ENCODE measurements around the gene LRRC15. TPM values are rescaled to one million over a fixed set of nuclear protein-coding genes. Genes with fewer than 3 reads are reported as not detected.

Gene LRRC15
- total RNA-seq, 1 experiment from 2014 or later, result 0.07 TPM

DNA sequence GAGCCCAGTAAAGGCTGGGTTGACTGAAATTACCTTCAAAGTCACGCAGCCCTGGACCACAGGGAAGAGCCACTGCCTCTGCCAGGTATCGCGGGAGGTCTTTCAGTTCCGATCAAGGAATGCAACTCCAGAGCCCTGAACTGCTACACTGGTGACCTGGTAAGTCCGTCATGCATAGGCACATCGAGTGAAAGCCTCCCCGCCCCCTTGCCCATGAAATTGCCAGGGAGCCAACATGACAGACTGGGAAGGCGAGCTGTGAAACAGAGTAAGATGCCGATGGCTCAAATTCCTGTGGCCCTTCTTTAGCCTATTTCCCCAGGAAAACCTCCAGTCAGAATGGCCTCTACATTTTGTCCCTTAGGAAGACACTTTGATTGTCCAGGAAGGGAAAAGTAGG lies 31.8 kb upstream of the LRRC15 start:
- H3K27ac Mint-ChIP-seq, result no peak overlapping the region
- TF ChIP-seq ZNF423 (CRISPR knock-in tag; IDR thresholded peaks at IDR 0.05) (no peak), CREM (CRISPR knock-in tag; IDR thresholded peaks at IDR 0.05) (no peak), SMAD4 (CRISPR knock-in tag; IDR thresholded peaks at IDR 0.05) (no peak), GTF2I (CRISPR knock-in tag; conservative IDR thresholded peaks at IDR 0.05) (no peak), TCF7 (CRISPR knock-in tag; IDR thresholded peaks at IDR 0.05; ENCODE audit: low read depth) (no peak)
- H3K27me3 Mint-ChIP-seq (ENCODE audit: low read depth), result peaks cover 36% of the 10 kb centered on the region
- DNase-seq (ENCODE audit: low spot score) (no peak), ATAC-seq (peak; percentile 8; the same call in 1 of the 2 replicates)
- no peaks in the 10 kb centered on the region for H3K9me3 Mint-ChIP-seq
- ChIA-PET POLR2A (no interaction called here), CTCF (interaction anchor here (1.1 to 1.6 kb wide), 2 partner anchors 61 to 68 kb away, joined by 5 to 6 read pairs; no protein-coding TSS in a partner anchor)
- peaks cover 8% of the 10 kb centered on the region; the same call in 1 of the 2 replicates for H3K36me3 Mint-ChIP-seq
- no peak overlapping the region for H3K4me3 Mint-ChIP-seq
- peaks cover 17% of the 10 kb centered on the region for H3K4me1 Mint-ChIP-seq

GRCh38 chr3:194399874-194400411 lies 30.4 kb upstream of the LRRC15 start:
- H3K36me3 Mint-ChIP-seq, result no peaks in the 10 kb centered on the region
- TF ChIP-seq, protein P1, sequence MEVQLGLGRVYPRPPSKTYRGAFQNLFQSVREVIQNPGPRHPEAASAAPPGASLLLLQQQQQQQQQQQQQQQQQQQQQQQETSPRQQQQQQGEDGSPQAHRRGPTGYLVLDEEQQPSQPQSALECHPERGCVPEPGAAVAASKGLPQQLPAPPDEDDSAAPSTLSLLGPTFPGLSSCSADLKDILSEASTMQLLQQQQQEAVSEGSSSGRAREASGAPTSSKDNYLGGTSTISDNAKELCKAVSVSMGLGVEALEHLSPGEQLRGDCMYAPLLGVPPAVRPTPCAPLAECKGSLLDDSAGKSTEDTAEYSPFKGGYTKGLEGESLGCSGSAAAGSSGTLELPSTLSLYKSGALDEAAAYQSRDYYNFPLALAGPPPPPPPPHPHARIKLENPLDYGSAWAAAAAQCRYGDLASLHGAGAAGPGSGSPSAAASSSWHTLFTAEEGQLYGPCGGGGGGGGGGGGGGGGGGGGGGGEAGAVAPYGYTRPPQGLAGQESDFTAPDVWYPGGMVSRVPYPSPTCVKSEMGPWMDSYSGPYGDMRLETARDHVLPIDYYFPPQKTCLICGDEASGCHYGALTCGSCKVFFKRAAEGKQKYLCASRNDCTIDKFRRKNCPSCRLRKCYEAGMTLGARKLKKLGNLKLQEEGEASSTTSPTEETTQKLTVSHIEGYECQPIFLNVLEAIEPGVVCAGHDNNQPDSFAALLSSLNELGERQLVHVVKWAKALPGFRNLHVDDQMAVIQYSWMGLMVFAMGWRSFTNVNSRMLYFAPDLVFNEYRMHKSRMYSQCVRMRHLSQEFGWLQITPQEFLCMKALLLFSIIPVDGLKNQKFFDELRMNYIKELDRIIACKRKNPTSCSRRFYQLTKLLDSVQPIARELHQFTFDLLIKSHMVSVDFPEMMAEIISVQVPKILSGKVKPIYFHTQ (CRISPR knock-in tag; IDR thresholded peaks at IDR 0.05), result no peak
- no peak for TF ChIP-seq FOXP1 (CRISPR knock-in tag; IDR thresholded peaks at IDR 0.05; ENCODE audit: borderline replicate concordance)
- TF ChIP-seq SMAD4 (CRISPR knock-in tag; IDR thresholded peaks at IDR 0.05), result no peak
- no peak for TF ChIP-seq CREM (CRISPR knock-in tag; IDR thresholded peaks at IDR 0.05)
- TF ChIP-seq, protein P2, sequence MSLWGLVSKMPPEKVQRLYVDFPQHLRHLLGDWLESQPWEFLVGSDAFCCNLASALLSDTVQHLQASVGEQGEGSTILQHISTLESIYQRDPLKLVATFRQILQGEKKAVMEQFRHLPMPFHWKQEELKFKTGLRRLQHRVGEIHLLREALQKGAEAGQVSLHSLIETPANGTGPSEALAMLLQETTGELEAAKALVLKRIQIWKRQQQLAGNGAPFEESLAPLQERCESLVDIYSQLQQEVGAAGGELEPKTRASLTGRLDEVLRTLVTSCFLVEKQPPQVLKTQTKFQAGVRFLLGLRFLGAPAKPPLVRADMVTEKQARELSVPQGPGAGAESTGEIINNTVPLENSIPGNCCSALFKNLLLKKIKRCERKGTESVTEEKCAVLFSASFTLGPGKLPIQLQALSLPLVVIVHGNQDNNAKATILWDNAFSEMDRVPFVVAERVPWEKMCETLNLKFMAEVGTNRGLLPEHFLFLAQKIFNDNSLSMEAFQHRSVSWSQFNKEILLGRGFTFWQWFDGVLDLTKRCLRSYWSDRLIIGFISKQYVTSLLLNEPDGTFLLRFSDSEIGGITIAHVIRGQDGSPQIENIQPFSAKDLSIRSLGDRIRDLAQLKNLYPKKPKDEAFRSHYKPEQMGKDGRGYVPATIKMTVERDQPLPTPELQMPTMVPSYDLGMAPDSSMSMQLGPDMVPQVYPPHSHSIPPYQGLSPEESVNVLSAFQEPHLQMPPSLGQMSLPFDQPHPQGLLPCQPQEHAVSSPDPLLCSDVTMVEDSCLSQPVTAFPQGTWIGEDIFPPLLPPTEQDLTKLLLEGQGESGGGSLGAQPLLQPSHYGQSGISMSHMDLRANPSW (CRISPR knock-in tag; conservative IDR thresholded peaks at IDR 0.05; ENCODE audit: low read depth), result no peak
- TF ChIP-seq ZNF671 (CRISPR knock-in tag; IDR thresholded peaks at IDR 0.05), result no peak
- no peak for TF ChIP-seq FOXK1 (CRISPR knock-in tag; IDR thresholded peaks at IDR 0.05)
- TF ChIP-seq, protein P3, sequence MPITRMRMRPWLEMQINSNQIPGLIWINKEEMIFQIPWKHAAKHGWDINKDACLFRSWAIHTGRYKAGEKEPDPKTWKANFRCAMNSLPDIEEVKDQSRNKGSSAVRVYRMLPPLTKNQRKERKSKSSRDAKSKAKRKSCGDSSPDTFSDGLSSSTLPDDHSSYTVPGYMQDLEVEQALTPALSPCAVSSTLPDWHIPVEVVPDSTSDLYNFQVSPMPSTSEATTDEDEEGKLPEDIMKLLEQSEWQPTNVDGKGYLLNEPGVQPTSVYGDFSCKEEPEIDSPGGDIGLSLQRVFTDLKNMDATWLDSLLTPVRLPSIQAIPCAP (CRISPR knock-in tag; IDR thresholded peaks at IDR 0.05), result no peak
- H3K4me3 Mint-ChIP-seq, result no peak overlapping the region
- POLR2A ChIA-PET, result interaction anchor here (1.1 kb wide), 1 partner anchor 58 kb away, joined by 3 read pairs; no protein-coding TSS in a partner anchor
- no peak overlapping the region for H3K27ac Mint-ChIP-seq
- CTCF ChIA-PET, result interaction anchor here (0.6 to 1.3 kb wide), 5 partner anchors 42 to 183 kb away, joined by 3 to 6 read pairs (median 4); no protein-coding TSS in a partner anchor
- H3K4me1 Mint-ChIP-seq, result peaks cover 27% of the 10 kb centered on the region
- ATAC-seq (no peak), DNase-seq (ENCODE audit: low spot score) (no peak)
- peaks cover 43% of the 10 kb centered on the region for H3K27me3 Mint-ChIP-seq (ENCODE audit: low read depth)
- H3K9me3 Mint-ChIP-seq, result no peaks in the 10 kb centered on the region

- Mint-ChIP-seq H3K27ac (no peak within 1 kb of the TSS), H3K4me3 (peak within 1 kb of the TSS; percentile 64), H3K9me3 (no peaks in the 10 kb centered on the region), H3K36me3 (no peaks in the 10 kb centered on the region), H3K4me1 (peaks cover 27% of the 10 kb centered on the region), H3K27me3 (ENCODE audit: low read depth) (peaks cover 43% of the 10 kb centered on the region)
- POLR2A ChIA-PET, result interaction anchor here (1.1 kb wide), 1 partner anchor 58 kb away, joined by 3 read pairs; no protein-coding TSS in a partner anchor
- no peak for ATAC-seq
- no peak for DNase-seq (ENCODE audit: low spot score)
- CTCF ChIA-PET, result interaction anchor here (0.6 to 5.2 kb wide), 4 partner anchors 60 to 129 kb away, joined by 4 to 37 read pairs (median 5); no protein-coding TSS in a partner anchor
- TF ChIP-seq ZNF317 (CRISPR knock-in tag; IDR thresholded peaks at IDR 0.05; ENCODE audit: borderline replicate concordance, low read depth), result no peak
- TF ChIP-seq E2F5 (CRISPR knock-in tag; IDR thresholded peaks at IDR 0.05), result no peak
- no peak for TF ChIP-seq EMX1 (CRISPR knock-in tag; IDR thresholded peaks at IDR 0.05)
- TF ChIP-seq, protein P4, sequence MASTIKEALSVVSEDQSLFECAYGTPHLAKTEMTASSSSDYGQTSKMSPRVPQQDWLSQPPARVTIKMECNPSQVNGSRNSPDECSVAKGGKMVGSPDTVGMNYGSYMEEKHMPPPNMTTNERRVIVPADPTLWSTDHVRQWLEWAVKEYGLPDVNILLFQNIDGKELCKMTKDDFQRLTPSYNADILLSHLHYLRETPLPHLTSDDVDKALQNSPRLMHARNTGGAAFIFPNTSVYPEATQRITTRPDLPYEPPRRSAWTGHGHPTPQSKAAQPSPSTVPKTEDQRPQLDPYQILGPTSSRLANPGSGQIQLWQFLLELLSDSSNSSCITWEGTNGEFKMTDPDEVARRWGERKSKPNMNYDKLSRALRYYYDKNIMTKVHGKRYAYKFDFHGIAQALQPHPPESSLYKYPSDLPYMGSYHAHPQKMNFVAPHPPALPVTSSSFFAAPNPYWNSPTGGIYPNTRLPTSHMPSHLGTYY (CRISPR knock-in tag; IDR thresholded peaks at IDR 0.05), result no peak
- TF ChIP-seq E2F4 (CRISPR knock-in tag; IDR thresholded peaks at IDR 0.05; ENCODE audit: borderline replicate concordance, low read depth), result no peak
- no peak for TF ChIP-seq NR1H2 (CRISPR knock-in tag; IDR thresholded peaks at IDR 0.05)
- no peak for TF ChIP-seq FOXK1 (CRISPR knock-in tag; IDR thresholded peaks at IDR 0.05)
- no peak for TF ChIP-seq HMGA2 (CRISPR knock-in tag; IDR thresholded peaks at IDR 0.05)
These were observed 29.6 kb upstream of the LRRC15 start, which contains the start of gene GP5 for GRCh38 chr3:194399166-194399565. Gene GP5, minus strand, starts transcription at chr3:194399266. Its CDS starts 984 bp downstream, at chr3:194398282.

Measured in WTC11 (cell line).